H1 (cell line): ENCODE measurements around the gene INPP5A. TPM values are rescaled to one million over a fixed set of nuclear protein-coding genes. Genes with fewer than 3 reads are reported as not detected.

Experiments used
- CHD1 ChIP-seq: IDR thresholded peaks from 2 replicates; pipeline ENCODE4 v1.6.1; 2012; ENCODE audit warnings: low read depth, low read length, improper control_type of control experiment
- CREB1 ChIP-seq: IDR thresholded peaks from 2 replicates; pipeline ENCODE4 v1.6.1; 2012; ENCODE audit warnings: inconsistent platforms
- KDM1A ChIP-seq: fragments of 200-600, 300-600 bp; sonication (generic); IDR thresholded peaks from 2 replicates; pipeline ENCODE4 v1.7.1; 2016; ENCODE audit warnings: mild to moderate bottlenecking, low read length, borderline replicate concordance
- NANOG ChIP-seq: IDR thresholded peaks from 2 replicates; pipeline ENCODE4 v1.6.1; 2011; ENCODE audit warnings: low read length, low read depth, mild to moderate bottlenecking, inconsistent platforms; ENCODE audit not compliant: insufficient read depth, poor library complexity, severe bottlenecking
- RBBP5 ChIP-seq: IDR thresholded peaks from 2 replicates; pipeline ENCODE4 v1.7.1; 2012; ENCODE audit warnings: low read depth, mild to moderate bottlenecking, inconsistent platforms, low read length, moderate library complexity, borderline replicate concordance
- SUZ12 ChIP-seq: fragments of 200-600 bp; sonication (generic); IDR thresholded peaks from 2 replicates; pipeline ENCODE4 v1.6.1; 2012; ENCODE audit warnings: mild to moderate bottlenecking, inconsistent platforms, low read length, moderate library complexity, mixed read lengths
- TCF12 ChIP-seq: IDR thresholded peaks from 2 replicates; pipeline ENCODE4 v1.6.1; 2011; ENCODE audit warnings: low read depth, mild to moderate bottlenecking, low read length
- polyA plus RNA-seq, 7 experiments: library from polyadenylated mRNA; depleted of rRNA in 3 of 7; stranded (reverse) in 5 of 7; unstranded in 2 of 7; fragments of >200 nt in 5 of 7; fragments of 200-250 nt in 2 of 7; gene quantifications; 1 replicate in 5 of 7; 2 replicates in 1 of 7; 4 replicates in 1 of 7; pipeline versions ENCODE4 v1.2.1 to v1.2.3, GENCODE V29; 2011 to 2013; ENCODE audit warnings: missing spikeins in 2 of 7, mixed read lengths in 2 of 7
- total RNA-seq: library from RNA; stranded (reverse); fragmentation: NEBNext Ultra II Directional; extraction: Animal tissue kit (Norgen Biotek cat#: 25700); gene quantifications from 2 replicates; pipeline ENCODE4 v1.2.1, GENCODE V29; 2021

The INPP5A gene
- total and polyA plus RNA-seq, 2 of the 8 experiments (the other 6 are each of a cell fraction or from before 2014, with no cell fraction given): 19.7 to 27.5 TPM

- TF ChIP-seq TCF12 (no peak), SUZ12 (no peak), NANOG (no peak), CREB1 (no peak), KDM1A (no peak), CHD1 (no peak), RBBP5 (no peak)
Measured at GRCh38 chr10:132753596-132753995, 216.0 kb downstream of the INPP5A start (continued).
